Karpas-422 (cell line): ENCODE results near the gene INSIG1. TPM values are rescaled to one million over a fixed set of nuclear protein-coding genes. Genes with fewer than 3 reads are reported as not detected.

Experiments used
- DNase-seq: peaks from one replicate; pipeline ENCODE4 v3.0.0-alpha.2; 2015
- H2AFZ ChIP-seq: fragments of 200-600 bp; sonication (generic); 2 replicates; pipeline ENCODE4 v1.6.1; 2014; ENCODE audit warnings: antibody characterized with exemption, low read length, mixed read lengths
- H3K27ac ChIP-seq: fragments of 200-600 bp; sonication (generic); 2 replicates; pipeline ENCODE4 v1.5.1; 2014; ENCODE audit warnings: mild to moderate bottlenecking, low read length, moderate library complexity
- H3K27me3 ChIP-seq: fragments of 200-600 bp; sonication (generic); 2 replicates; pipeline ENCODE4 v1.6.1; 2014; ENCODE audit warnings: low read length, mixed read lengths
- H3K36me3 ChIP-seq: fragments of 200-600 bp; sonication (generic); 2 replicates; pipeline ENCODE4 v1.6.1; 2014; ENCODE audit warnings: low read length, mixed read lengths; ENCODE audit not compliant: insufficient read depth
- H3K4me1 ChIP-seq: fragments of 200-600 bp; sonication (generic); 2 replicates; pipeline ENCODE4 v1.6.1; 2014; ENCODE audit warnings: mild to moderate bottlenecking, low read length, mixed read lengths
- H3K4me2 ChIP-seq: fragments of 200-600 bp; sonication (generic); 2 replicates; pipeline ENCODE4 v1.6.1; 2014; ENCODE audit warnings: low read length, low read depth, mild to moderate bottlenecking; ENCODE audit not compliant: poor library complexity, severe bottlenecking
- H3K4me3 ChIP-seq: fragments of 200-600 bp; sonication (generic); 2 replicates; pipeline ENCODE4 v1.5.1; 2014; ENCODE audit warnings: mild to moderate bottlenecking, antibody characterized with exemption, low read length, mixed read lengths
- H3K79me2 ChIP-seq: fragments of 200-600 bp; sonication (generic); 2 replicates; pipeline ENCODE4 v1.6.1; 2014; ENCODE audit warnings: mild to moderate bottlenecking, low read length, mixed read lengths
- H3K9ac ChIP-seq: fragments of 200-600 bp; sonication (generic); 2 replicates; pipeline ENCODE4 v1.6.0; 2014; ENCODE audit warnings: low read length
- H3K9me2 ChIP-seq: fragments of 200-600 bp; sonication (generic), shearing (Covaris generic); replicated peaks from 2 replicates; pipeline ENCODE4 v1.6.0; 2014; ENCODE audit warnings: mild to moderate bottlenecking, low read length, moderate library complexity; ENCODE audit not compliant: insufficient read depth
- H3K9me3 ChIP-seq: fragments of 300-700, 200-600 bp; sonication (generic); 2 replicates; pipeline ENCODE4 v1.6.1; 2014; ENCODE audit warnings: low read length, mixed read lengths
- H4K20me1 ChIP-seq: fragments of 200-600 bp; sonication (generic); 2 replicates; pipeline ENCODE4 v1.6.1; 2014; ENCODE audit warnings: mild to moderate bottlenecking, antibody characterized with exemption, low read length, low read depth; ENCODE audit not compliant: insufficient read depth
- total RNA-seq: library from RNA; depleted of rRNA; stranded (reverse); fragments of >200 nt; shearing (Covaris generic); gene quantifications from 2 replicates; pipeline ENCODE4 v1.2.3, GENCODE V29; 2014; ENCODE audit warnings: low replicate concordance

The INSIG1 gene
- total RNA-seq, 1 experiment from 2014 or later, result 249 TPM

DNA sequence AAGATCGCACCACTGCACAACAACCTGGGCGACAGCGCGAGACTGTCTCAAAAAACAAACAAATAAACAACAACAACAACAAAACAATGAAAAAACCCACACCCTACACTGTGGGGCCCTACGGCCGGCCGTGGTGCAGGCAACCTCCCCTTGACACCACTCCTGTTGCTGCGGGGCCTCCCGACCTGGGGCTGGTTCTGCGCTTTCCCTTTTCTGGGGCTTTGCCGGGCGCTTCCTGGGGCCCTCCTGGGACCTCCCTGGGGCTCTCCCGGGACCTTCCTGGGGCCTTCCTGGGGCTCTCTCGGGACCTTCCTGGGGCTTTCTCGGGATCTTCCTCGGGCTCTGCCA, 46.6 kb downstream of the INSIG1 start:
- no peaks in the 10 kb centered on the region for H3K36me3 ChIP-seq
- no peaks in the 10 kb centered on the region for H4K20me1 ChIP-seq
- H3K27ac ChIP-seq, result no peak overlapping the region
- peak overlapping the region; percentile 56; the same call in 1 of the 2 replicates for H3K4me3 ChIP-seq
- H3K9me3 ChIP-seq, result no peaks in the 10 kb centered on the region
- peaks cover 6% of the 10 kb centered on the region for H3K4me1 ChIP-seq
- no peaks in the 10 kb centered on the region for H3K27me3 ChIP-seq
- no peaks in the 10 kb centered on the region for H3K9me2 ChIP-seq
- H3K79me2 ChIP-seq, result no peaks in the 10 kb centered on the region
- H2AFZ ChIP-seq, result peak overlapping the region; percentile 53; the same call in 1 of the 2 replicates
- peak overlapping the region; percentile 73 for H3K4me2 ChIP-seq
- H3K9ac ChIP-seq, result peak overlapping the region; percentile 70; the same call in 1 of the 2 replicates
- no peak for DNase-seq

DNA sequence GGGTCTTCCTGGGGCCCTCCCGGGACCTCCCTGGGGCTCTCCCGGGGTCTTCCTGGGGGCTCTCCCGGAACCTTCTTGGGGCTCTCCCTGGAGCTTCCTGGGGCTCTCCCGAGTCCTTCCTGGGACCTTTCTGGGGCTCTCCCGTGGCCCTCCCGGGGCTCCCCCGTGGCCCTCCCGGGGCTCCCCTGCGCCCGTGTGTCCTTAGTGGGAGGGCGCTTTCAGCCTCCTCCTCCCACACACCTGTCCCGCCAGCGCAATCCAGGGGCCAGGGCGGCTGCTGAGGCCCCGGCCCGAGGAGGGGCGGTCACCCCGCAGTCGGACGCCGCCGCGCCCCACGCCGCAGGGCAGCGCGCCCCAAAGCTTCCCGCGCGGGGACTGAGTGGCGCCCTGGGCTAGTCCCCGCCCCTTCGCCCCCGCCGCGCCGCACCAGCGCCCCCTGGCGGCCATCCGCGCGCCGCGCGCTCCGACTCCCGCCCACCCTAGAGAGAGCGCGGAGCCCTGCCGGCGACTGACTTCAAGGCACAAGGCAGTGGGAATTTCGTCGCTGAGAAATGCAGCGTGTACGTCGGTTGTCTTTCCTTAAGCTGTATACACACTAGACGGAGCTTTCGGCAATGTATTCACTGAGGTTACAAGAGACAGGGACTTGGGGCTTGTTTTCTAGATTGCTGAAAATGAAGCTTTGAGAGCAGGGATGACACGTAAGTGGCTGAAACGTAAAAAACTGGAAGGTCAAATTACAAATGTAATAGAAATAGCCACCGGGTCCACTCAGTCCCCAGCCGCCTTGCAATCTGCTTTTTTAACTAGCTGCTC, 47.1 kb downstream of the INSIG1 start:
- Histone ChIP-seq H3K4me3 (peak overlapping the region; percentile 56; the same call in 1 of the 2 replicates), H3K27ac (no peak overlapping the region), H3K36me3 (no peaks in the 10 kb centered on the region), H3K79me2 (no peaks in the 10 kb centered on the region), H3K9ac (peak overlapping the region; percentile 70), H3K9me2 (no peaks in the 10 kb centered on the region), H4K20me1 (no peaks in the 10 kb centered on the region), H3K9me3 (no peaks in the 10 kb centered on the region), H3K27me3 (no peaks in the 10 kb centered on the region), H3K4me1 (peaks cover 6% of the 10 kb centered on the region), H3K4me2 (peak overlapping the region; percentile 73), H2AFZ (peak overlapping the region; percentile 81; the same call in 1 of the 2 replicates)
- peak; percentile 85 for DNase-seq

DNA sequence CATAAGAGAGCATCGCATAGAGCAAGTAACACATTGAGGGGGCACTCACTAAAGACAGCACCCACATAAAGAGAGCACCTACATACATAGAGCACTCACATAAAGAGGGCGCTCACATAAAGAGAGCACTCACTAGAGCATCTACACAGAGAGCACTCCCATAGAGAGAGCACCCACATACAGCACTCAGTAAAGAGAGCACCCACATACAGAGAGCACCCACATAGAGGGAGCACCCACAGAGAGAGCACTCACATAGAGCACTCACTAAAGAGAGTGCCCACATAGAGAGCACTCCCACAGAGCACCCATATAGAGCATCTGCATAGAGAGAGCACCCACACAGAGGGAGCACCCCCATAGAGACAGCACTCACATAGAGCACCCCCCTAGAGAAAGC, 47.8 kb downstream of the INSIG1 start:
- no peak overlapping the region for H3K27ac ChIP-seq
- no peaks in the 10 kb centered on the region for H3K79me2 ChIP-seq
- no peaks in the 10 kb centered on the region for H4K20me1 ChIP-seq
- H3K4me3 ChIP-seq, result no peak overlapping the region
- H3K36me3 ChIP-seq, result no peaks in the 10 kb centered on the region
- no peaks in the 10 kb centered on the region for H3K9me2 ChIP-seq
- H3K9me3 ChIP-seq, result no peaks in the 10 kb centered on the region
- no peaks in the 10 kb centered on the region for H3K27me3 ChIP-seq
- H3K4me2 ChIP-seq, result no peak overlapping the region
- no peak overlapping the region for H3K9ac ChIP-seq
- no peak for DNase-seq
- no peak overlapping the region for H2AFZ ChIP-seq
- peaks cover 6% of the 10 kb centered on the region for H3K4me1 ChIP-seq

DNA sequence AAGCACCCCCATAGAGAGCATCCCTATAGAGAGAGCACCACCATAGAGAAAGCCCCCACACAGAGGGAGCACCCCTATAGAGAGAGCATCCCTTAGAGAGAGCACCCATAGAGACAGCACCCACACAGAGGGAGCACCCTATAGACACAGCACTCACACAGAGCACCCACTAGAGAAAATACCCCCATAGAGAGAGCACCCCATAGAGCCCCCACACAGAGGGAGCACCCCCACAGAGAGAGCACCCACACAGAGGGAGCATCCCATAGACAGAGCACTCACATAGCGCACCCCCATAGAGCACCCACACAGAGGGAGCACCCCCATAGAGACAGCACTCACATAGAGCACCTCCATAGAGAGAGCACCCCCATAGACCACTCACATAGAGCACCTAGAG, 48.6 kb downstream of the INSIG1 start:
- no peaks in the 10 kb centered on the region for H3K79me2 ChIP-seq

DNA sequence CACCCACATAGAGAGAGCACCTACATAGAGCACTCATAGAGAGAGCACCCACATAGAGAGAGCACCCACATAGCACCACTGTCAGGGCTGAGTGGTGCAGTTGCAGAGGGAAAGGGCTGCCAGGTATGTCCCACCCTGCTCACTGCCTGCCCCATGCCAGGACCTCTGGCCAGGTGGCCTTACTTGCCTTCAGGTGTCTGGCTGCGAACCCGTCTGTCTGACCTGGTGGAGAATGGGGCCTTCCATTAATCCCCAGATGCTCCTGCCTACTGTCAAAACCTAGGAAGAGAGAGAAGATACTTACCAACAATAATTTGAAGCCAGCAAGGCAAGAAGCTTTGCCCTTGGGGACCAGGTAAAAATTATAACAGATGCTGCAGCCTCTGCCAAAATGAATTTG, 51.1 kb downstream of the INSIG1 start:
- H3K4me1 ChIP-seq, result peaks cover 6% of the 10 kb centered on the region
- no peak overlapping the region for H3K9ac ChIP-seq
- H3K27ac ChIP-seq, result no peak overlapping the region
- H3K79me2 ChIP-seq, result no peaks in the 10 kb centered on the region
- no peaks in the 10 kb centered on the region for H3K9me3 ChIP-seq
- H3K4me3 ChIP-seq, result no peak overlapping the region
- H3K9me2 ChIP-seq, result no peaks in the 10 kb centered on the region
- H2AFZ ChIP-seq, result no peak overlapping the region
- H4K20me1 ChIP-seq, result 0 out of 2 replicates have a peak, but pooled peaks cover 3% of the 10 kb centered on the region
- H3K4me2 ChIP-seq, result no peak overlapping the region
- H3K27me3 ChIP-seq, result no peaks in the 10 kb centered on the region
- no peaks in the 10 kb centered on the region for H3K36me3 ChIP-seq
- DNase-seq, result no peak

More for the DNA sequence above, 48.6 kb downstream of the INSIG1 start:
- DNase-seq, result no peak
- Histone ChIP-seq H3K4me3 (no peak overlapping the region), H3K9ac (no peak overlapping the region), H3K9me3 (no peaks in the 10 kb centered on the region), H3K4me1 (peaks cover 6% of the 10 kb centered on the region), H2AFZ (no peak overlapping the region), H3K36me3 (no peaks in the 10 kb centered on the region), H3K27me3 (no peaks in the 10 kb centered on the region), H3K9me2 (no peaks in the 10 kb centered on the region), H3K4me2 (no peak overlapping the region), H3K27ac (no peak overlapping the region), H4K20me1 (no peaks in the 10 kb centered on the region)

DNA sequence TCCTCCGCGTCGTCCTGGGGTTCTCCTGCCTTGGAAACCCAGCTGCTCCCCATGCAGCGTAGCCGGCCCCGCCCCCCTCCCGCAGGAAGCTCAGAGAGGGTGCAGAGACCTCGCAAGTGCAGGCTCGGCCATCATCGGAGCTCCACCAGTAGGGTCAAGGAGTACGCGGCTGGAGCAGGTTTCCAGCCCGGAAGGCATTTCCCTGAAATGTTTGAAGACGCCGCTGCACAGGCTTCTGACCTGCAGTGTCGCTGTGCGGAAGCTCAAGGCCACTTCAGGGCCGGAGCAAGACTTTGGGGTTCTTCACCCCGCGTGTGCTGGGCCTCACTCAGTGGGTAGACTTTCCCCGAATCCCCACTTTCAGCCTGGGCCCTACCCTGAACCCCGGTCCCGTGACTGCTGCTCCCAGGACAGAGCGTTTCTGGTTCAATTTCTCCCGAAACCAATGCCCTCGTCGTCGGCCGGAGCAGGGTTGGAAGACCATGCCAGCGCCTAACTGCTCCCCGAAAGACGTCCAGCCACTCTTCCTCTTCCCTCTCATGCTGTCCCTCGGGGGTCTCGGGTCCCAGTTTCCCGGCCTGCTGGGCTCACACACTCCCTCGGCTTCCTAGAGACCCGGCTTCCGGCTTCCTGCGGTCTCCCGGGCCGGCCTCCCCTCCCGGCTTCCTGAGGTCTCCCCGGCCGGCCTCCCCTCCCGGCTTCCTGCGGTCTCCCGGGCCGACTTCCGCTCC, 52.1 kb downstream of the INSIG1 start:
- Histone ChIP-seq H3K79me2 (no peaks in the 10 kb centered on the region), H3K27ac (no peak overlapping the region), H3K9me3 (no peaks in the 10 kb centered on the region), H3K4me2 (no peak overlapping the region), H4K20me1 (0 out of 2 replicates have a peak, but pooled peaks cover 3% of the 10 kb centered on the region), H3K36me3 (no peaks in the 10 kb centered on the region), H3K4me3 (no peak overlapping the region), H3K9ac (no peak overlapping the region), H3K9me2 (no peaks in the 10 kb centered on the region), H2AFZ (no peak overlapping the region), H3K27me3 (no peaks in the 10 kb centered on the region), H3K4me1 (peaks cover 2% of the 10 kb centered on the region)
- DNase-seq, result no peak

DNA sequence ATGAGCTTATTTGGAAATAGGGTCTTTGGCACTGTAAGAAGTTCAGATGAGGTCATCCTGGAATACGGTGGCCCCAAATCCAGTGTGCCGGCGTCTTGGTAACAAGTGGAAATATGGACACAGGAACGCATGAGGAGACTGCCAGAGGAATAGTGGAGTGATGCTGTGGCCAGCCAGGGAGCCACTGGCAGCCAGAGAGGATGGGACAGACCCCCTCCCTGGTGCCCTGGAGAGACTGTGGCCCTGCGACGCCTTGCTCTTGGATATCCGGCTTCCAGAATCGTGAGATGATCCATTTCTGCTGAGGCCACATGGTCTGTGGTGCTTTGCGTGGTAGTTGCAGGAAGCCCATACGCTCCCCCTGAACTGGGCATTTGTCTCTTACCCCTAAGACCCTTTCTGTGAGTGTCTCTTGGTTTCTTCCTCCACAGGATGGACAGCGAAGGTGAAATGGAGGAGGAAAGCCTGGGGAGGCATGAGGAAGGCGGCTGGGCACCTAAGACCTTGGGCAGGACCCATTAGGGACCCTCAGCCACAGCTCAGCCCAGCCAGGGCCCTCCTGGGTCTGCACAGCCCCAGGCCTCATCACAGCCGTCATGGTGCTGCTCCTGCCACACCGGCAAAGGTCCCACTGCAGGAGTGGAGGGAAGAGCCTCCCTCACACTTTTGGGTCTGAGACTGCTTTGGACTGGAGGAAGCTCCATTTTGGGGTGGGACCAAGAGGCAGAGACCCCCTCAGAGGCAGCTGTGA, 53.6 kb downstream of the INSIG1 start:
- no peak overlapping the region for H3K9ac ChIP-seq
- no peaks in the 10 kb centered on the region for H3K9me2 ChIP-seq
- no peak overlapping the region for H2AFZ ChIP-seq
- no peaks in the 10 kb centered on the region for H3K36me3 ChIP-seq
- no peak overlapping the region for H3K27ac ChIP-seq
- DNase-seq, result no peak
- no peak overlapping the region for H3K4me3 ChIP-seq
- no peaks in the 10 kb centered on the region for H3K4me1 ChIP-seq
- H3K27me3 ChIP-seq, result no peaks in the 10 kb centered on the region
- H3K79me2 ChIP-seq, result no peaks in the 10 kb centered on the region
- no peaks in the 10 kb centered on the region for H3K9me3 ChIP-seq
- H3K4me2 ChIP-seq, result no peak overlapping the region
- 0 out of 2 replicates have a peak, but pooled peaks cover 3% of the 10 kb centered on the region for H4K20me1 ChIP-seq
